Uterus (tissue), 2 donors: ENCODE results near the gene LRP10.

ENCODE experiments used
- POLR2A ChIP-seq, 2 donors: fragments of 450-650 bp; IDR thresholded peaks; one replicate each; pipeline ENCODE4 v1.6.1; 2016; ENCODE audit warnings: antibody characterized with exemption in 2 of 2, mild to moderate bottlenecking in 1 of 2, moderate library complexity in 1 of 2
- TF ChIP-seq, protein P1 (sequence below), 4 experiments: fragments of 200-600 bp in 2 of 4; fragments of 450-650 bp in 2 of 4; sonication (generic) in 2 of 4; IDR thresholded peaks; one replicate each; pipeline ENCODE4 v1.5.1; 2016 to 2019; ENCODE audit warnings: antibody characterized with exemption in 4 of 4, mild to moderate bottlenecking in 2 of 4, moderate library complexity in 1 of 4

DNA sequence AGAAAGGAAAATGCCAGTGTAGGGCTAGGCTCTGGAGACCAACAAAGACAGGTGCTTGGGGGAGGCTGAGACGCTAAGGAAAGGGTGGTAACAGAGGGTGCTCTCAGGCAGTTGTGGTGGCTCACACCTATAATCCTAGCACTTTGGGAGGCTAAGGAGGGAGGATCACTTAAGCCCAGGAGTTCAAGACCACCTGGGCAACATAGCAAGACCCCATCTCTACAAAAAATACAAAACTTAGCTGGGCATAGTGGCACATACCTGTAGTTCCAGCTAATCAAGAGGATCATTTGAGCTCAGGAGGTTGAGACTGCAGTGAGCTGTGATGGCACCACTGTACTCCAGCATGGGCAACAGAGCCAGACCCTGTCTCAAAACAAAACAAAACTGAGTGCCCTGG is 23.9 kb downstream of the LRP10 start:
- TF ChIP-seq, protein P1, sequence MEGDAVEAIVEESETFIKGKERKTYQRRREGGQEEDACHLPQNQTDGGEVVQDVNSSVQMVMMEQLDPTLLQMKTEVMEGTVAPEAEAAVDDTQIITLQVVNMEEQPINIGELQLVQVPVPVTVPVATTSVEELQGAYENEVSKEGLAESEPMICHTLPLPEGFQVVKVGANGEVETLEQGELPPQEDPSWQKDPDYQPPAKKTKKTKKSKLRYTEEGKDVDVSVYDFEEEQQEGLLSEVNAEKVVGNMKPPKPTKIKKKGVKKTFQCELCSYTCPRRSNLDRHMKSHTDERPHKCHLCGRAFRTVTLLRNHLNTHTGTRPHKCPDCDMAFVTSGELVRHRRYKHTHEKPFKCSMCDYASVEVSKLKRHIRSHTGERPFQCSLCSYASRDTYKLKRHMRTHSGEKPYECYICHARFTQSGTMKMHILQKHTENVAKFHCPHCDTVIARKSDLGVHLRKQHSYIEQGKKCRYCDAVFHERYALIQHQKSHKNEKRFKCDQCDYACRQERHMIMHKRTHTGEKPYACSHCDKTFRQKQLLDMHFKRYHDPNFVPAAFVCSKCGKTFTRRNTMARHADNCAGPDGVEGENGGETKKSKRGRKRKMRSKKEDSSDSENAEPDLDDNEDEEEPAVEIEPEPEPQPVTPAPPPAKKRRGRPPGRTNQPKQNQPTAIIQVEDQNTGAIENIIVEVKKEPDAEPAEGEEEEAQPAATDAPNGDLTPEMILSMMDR (IDR thresholded peaks at IDR 0.05): no peak
- TF ChIP-seq POLR2A (IDR thresholded peaks at IDR 0.05): no peak
